ENCODE results near the gene HOXB2.

GRCh38 chr17:48588528-48588927, 43.6 kb upstream of the HOXB2 start:
- no peak for TF ChIP-seq PPARA (CRISPR knock-in tag; IDR thresholded peaks at IDR 0.05; ENCODE audit: borderline replicate concordance)
- TF ChIP-seq TCF4 (CRISPR knock-in tag; IDR thresholded peaks at IDR 0.05; ENCODE audit: borderline replicate concordance), result no peak
- no peak for TF ChIP-seq ZFP3 (CRISPR knock-in tag; IDR thresholded peaks at IDR 0.05)
- TF ChIP-seq RARB (CRISPR knock-in tag; IDR thresholded peaks at IDR 0.05), result no peak
- TF ChIP-seq CREB5 (CRISPR knock-in tag; IDR thresholded peaks at IDR 0.05; ENCODE audit: low read depth), result no peak
- TF ChIP-seq CSDC2 (CRISPR knock-in tag; IDR thresholded peaks at IDR 0.05), result no peak
- no peak for TF ChIP-seq PATZ1 (CRISPR knock-in tag; IDR thresholded peaks at IDR 0.05; ENCODE audit: borderline replicate concordance)
- no peak for TF ChIP-seq OSR1 (CRISPR knock-in tag; IDR thresholded peaks at IDR 0.05)
- no peak for TF ChIP-seq TSHZ2 (CRISPR knock-in tag; IDR thresholded peaks at IDR 0.05)
- no peak for TF ChIP-seq ZC3H10 (CRISPR knock-in tag; IDR thresholded peaks at IDR 0.05)
- TF ChIP-seq ZFP30 (CRISPR knock-in tag; IDR thresholded peaks at IDR 0.05), result no peak
